GM12878 (cell line): ENCODE data around the gene RERE.

Experiments used
- BCL3 ChIP-seq: IDR thresholded peaks from 2 replicates; pipeline ENCODE4 v1.6.1; 2011; ENCODE audit warnings: borderline replicate concordance, low read depth, mild to moderate bottlenecking, moderate library complexity, low read length; ENCODE audit not compliant: insufficient read depth, poor library complexity, severe bottlenecking
- EZH2 ChIP-seq: IDR thresholded peaks from 2 replicates; pipeline ENCODE4 v1.6.1; 2012; ENCODE audit warnings: low read depth, mild to moderate bottlenecking, control low read depth, inconsistent platforms, low read length, borderline replicate concordance; ENCODE audit not compliant: control insufficient read depth
- MTA2 ChIP-seq: fragments of 450-650 bp; IDR thresholded peaks from 2 replicates; pipeline ENCODE4 v1.6.1; 2016; ENCODE audit warnings: low read depth, mild to moderate bottlenecking, moderate library complexity
- NR2F1 ChIP-seq: fragments of 450-650 bp; conservative IDR thresholded peaks from 2 replicates; pipeline ENCODE4 v1.6.1; 2017; ENCODE audit warnings: mild to moderate bottlenecking
- PRDM15 ChIP-seq: fragments of 450-650 bp; formaldehyde crosslinking; IDR thresholded peaks from 2 replicates; pipeline ENCODE4 v1.4.0; 2020; ENCODE audit warnings: mild to moderate bottlenecking, moderate library complexity
- TARDBP ChIP-seq: IDR thresholded peaks from 2 replicates; pipeline ENCODE4 v1.6.1; 2016; ENCODE audit warnings: borderline replicate concordance

- no peak for TF ChIP-seq BCL3
- TF ChIP-seq NR2F1 = no peak
- TF ChIP-seq MTA2 = no peak
- no peak for TF ChIP-seq EZH2
- TF ChIP-seq PRDM15 (CRISPR knock-in tag) = no peak
- no peak for TF ChIP-seq TARDBP
Observed at GRCh38 chr1:8378981-8379470, 438.4 kb downstream of the RERE start.
